A673 (cell line): ENCODE data around the gene VWA8. TPM values are rescaled to one million over a fixed set of nuclear protein-coding genes. Genes with fewer than 3 reads are reported as not detected.

ENCODE experiments used
- BruUV-seq: library from RNA; stranded (reverse); fragments of 400-500 nt; replicated peaks from 2 replicates; lab custom pipeline; 2021; lab: Mats Ljungman, UMichigan
- CTCF ChIA-PET: fragments of 300-600 bp; sonication (Branson Sonifier 250); formaldehyde crosslinking; loops from one replicate; lab custom pipeline; 2022; ENCODE audit warnings: antibody characterized with exemption; lab: Charles Lee
- POLR2A ChIA-PET: fragments of 300-600 bp; sonication (Branson Sonifier 250); formaldehyde crosslinking; loops from one replicate; lab custom pipeline; 2022; ENCODE audit warnings: antibody characterized with exemption; ENCODE audit not compliant: low non-redundant PET; lab: Charles Lee
- DNase-seq: peaks from one replicate; pipeline ENCODE4 v3.0.0-alpha.2; 2015; ENCODE audit warnings: low spot score
- H3K27ac ChIP-seq: fragments of 200-600 bp; sonication (generic); 2 replicates; pipeline ENCODE4 v1.5.1; 2016; ENCODE audit warnings: mixed run types, low read depth, mild to moderate bottlenecking, mixed read lengths, antibody characterized with exemption, low read length; ENCODE audit not compliant: poor library complexity, severe bottlenecking
- H3K27me3 ChIP-seq: fragments of 200-600 bp; sonication (generic); replicated peaks from 2 replicates; pipeline ENCODE4 v1.6.1; 2017; ENCODE audit warnings: mixed run types, low read depth, mild to moderate bottlenecking, mixed read lengths, antibody characterized with exemption, low read length; ENCODE audit not compliant: insufficient read depth, poor library complexity
- H3K36me3 ChIP-seq: fragments of 200-600 bp; sonication (generic); 2 replicates; pipeline ENCODE4 v1.6.1; 2016; ENCODE audit warnings: mixed run types, mild to moderate bottlenecking, mixed read lengths, antibody characterized with exemption, low read length; ENCODE audit not compliant: insufficient read depth, poor library complexity, severe bottlenecking
- H3K4me1 ChIP-seq: fragments of 200-600 bp; sonication (generic); 2 replicates; pipeline ENCODE4 v1.6.1; 2017; ENCODE audit warnings: mixed run types, mild to moderate bottlenecking, mixed read lengths, antibody characterized with exemption, low read length; ENCODE audit not compliant: insufficient read depth, poor library complexity, severe bottlenecking
- H3K4me3 ChIP-seq: fragments of 200-600 bp; sonication (generic); 2 replicates; pipeline ENCODE4 v1.5.1; 2016; ENCODE audit warnings: low read depth, mixed run types, mild to moderate bottlenecking, mixed read lengths, low read length; ENCODE audit not compliant: poor library complexity, severe bottlenecking
- H3K9me3 ChIP-seq: fragments of 200-600 bp; sonication (generic); 2 replicates; pipeline ENCODE4 v1.6.1; 2016; ENCODE audit warnings: mixed run types, low read depth, mild to moderate bottlenecking, mixed read lengths, antibody characterized with exemption, low read length; ENCODE audit not compliant: poor library complexity, severe bottlenecking
- EZH2 ChIP-seq: fragments of 200-600 bp; sonication (generic); IDR thresholded peaks from 2 replicates; pipeline ENCODE4 v1.6.1; 2017; ENCODE audit warnings: borderline replicate concordance, low read depth, mild to moderate bottlenecking, mixed read lengths, antibody characterized with exemption, low read length; ENCODE audit not compliant: poor library complexity, severe bottlenecking
- intact Hi-C: fragments of 100-400 bp; cut with micrococcal nuclease; formaldehyde crosslinking; loops from one replicate; pipeline ENCODE4 v1.10.0; 2022; ENCODE audit not compliant: unreplicated experiment
- total RNA-seq: library from RNA; stranded (reverse); gene quantifications from 2 replicates; pipeline ENCODE4 v1.2.3, GENCODE V29; 2021
- TF ChIP-seq, protein P1 (sequence below): fragments of 300-800, 200-600 bp; sonication (generic); conservative IDR thresholded peaks from 2 replicates; pipeline ENCODE4 v1.5.1; 2017; ENCODE audit warnings: low read depth, mild to moderate bottlenecking, antibody characterized with exemption, low read length, moderate library complexity, mixed read lengths

VWA8 gene
- total RNA-seq, 1 experiment from 2014 or later = 18.5 TPM

- DNase-seq = no peak
- Histone ChIP-seq H3K27me3 (no peaks in the 10 kb centered on the region), H3K9me3 (no peaks in the 10 kb centered on the region), H3K27ac (no peak overlapping the region), H3K4me3 (no peak overlapping the region), H3K36me3 (no peaks in the 10 kb centered on the region), H3K4me1 (no peaks in the 10 kb centered on the region)
- ChIA-PET POLR2A (no interaction called here), CTCF (no interaction called here)
- TF ChIP-seq, protein P1, sequence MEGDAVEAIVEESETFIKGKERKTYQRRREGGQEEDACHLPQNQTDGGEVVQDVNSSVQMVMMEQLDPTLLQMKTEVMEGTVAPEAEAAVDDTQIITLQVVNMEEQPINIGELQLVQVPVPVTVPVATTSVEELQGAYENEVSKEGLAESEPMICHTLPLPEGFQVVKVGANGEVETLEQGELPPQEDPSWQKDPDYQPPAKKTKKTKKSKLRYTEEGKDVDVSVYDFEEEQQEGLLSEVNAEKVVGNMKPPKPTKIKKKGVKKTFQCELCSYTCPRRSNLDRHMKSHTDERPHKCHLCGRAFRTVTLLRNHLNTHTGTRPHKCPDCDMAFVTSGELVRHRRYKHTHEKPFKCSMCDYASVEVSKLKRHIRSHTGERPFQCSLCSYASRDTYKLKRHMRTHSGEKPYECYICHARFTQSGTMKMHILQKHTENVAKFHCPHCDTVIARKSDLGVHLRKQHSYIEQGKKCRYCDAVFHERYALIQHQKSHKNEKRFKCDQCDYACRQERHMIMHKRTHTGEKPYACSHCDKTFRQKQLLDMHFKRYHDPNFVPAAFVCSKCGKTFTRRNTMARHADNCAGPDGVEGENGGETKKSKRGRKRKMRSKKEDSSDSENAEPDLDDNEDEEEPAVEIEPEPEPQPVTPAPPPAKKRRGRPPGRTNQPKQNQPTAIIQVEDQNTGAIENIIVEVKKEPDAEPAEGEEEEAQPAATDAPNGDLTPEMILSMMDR = no peak
- no peak for TF ChIP-seq EZH2
- no TSS peak for BruUV-seq
- intact Hi-C loops = no loop called here
These were observed 355.3 kb downstream of the VWA8 start for GRCh38 chr13:41605319-41606285.

DNA sequence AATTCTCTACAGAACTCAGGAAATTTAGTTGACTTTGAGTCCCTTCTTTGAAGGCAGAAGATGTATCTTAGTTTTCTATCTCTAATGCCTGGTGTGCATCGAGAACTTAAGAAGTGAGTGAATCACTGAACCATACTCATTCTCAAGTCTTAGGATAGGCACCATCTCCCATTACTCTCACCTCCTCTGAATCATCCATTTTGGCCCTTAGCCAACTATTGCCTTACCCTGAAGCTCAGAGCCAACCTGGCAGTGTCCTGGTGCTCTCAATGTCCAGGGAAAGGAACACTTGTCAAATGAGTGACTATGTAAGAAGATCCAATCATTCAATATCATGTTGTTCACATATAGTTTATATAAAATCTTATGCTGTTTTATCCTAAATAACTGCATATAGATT lies 357.0 kb downstream of the VWA8 start:
- Histone ChIP-seq H3K27me3 (no peaks in the 10 kb centered on the region), H3K4me1 (no peaks in the 10 kb centered on the region), H3K36me3 (no peaks in the 10 kb centered on the region), H3K4me3 (no peak overlapping the region), H3K9me3 (no peaks in the 10 kb centered on the region), H3K27ac (no peak overlapping the region)
- CTCF ChIA-PET = no interaction called here
- POLR2A ChIA-PET = no interaction called here
- intact Hi-C loops = no loop called here
- TF ChIP-seq, protein P1 = no peak
- no peak for TF ChIP-seq EZH2
- DNase-seq = peak; percentile 17
- BruUV-seq = no TSS peak

DNA sequence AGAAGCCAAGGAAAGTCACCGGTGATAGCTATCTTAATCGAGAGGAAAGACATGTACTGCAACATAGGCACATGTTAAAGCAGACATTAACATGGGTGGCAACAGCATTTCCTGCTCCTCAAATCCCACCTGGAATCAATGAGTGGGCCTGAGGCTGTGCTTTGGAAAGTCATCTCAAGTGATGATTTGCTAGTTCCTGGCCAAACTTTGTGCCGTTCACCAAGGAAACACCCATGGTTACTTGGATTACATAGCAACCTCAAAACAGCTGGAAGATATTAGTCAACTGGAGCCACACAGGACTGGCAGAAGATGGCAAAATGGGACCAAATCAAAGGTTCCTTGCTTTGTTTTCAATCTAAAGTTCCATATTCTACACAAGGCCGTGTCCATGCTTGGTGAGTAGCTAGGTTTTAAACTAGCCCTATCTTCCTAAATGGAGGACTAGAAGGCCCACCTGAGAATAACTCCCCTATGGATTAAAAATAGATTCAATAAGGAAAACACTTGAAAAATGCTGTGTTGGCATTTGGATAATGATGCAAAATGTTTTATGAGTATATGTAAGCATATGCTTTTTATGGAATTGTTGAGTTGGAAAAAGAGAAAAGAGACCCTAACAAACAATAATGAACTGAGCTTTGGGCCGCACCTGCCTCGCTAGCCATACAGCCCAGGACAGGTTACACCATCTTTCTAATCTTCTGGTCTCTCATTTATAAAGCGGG lies 359.0 kb downstream of the VWA8 start:
- H3K9me3 ChIP-seq = no peaks in the 10 kb centered on the region
- no peak overlapping the region for H3K4me3 ChIP-seq
- H3K4me1 ChIP-seq = no peaks in the 10 kb centered on the region
- no TSS peak for BruUV-seq
- H3K27ac ChIP-seq = no peak overlapping the region
- POLR2A ChIA-PET = no interaction called here
- no peaks in the 10 kb centered on the region for H3K36me3 ChIP-seq
- DNase-seq = no peak
- H3K27me3 ChIP-seq = no peaks in the 10 kb centered on the region
- intact Hi-C loops = no loop called here
- CTCF ChIA-PET = no interaction called here
- no peak for TF ChIP-seq EZH2
- TF ChIP-seq, protein P1 = no peak
